ENCODE measurements around the gene CARD10. TPM values are rescaled to one million over a fixed set of nuclear protein-coding genes. Genes with fewer than 3 reads are reported as not detected.
A peak's percentile ranks its signal among the peaks of the same experiment; 100 is the strongest.

The CARD10 gene
- total RNA-seq, 1 experiment from 2014 or later = 17.5 TPM

- Mint-ChIP-seq H3K4me1 (peaks cover 35% of the 10 kb centered on the region), H3K36me3 (no peaks in the 10 kb centered on the region), H3K9me3 (no peaks in the 10 kb centered on the region), H3K27me3 (ENCODE audit: low read depth) (no peaks in the 10 kb centered on the region), H3K4me3 (no peak overlapping the region), H3K27ac (no peak overlapping the region; the same call in 1 of the 2 replicates)
- ATAC-seq (no peak), DNase-seq (ENCODE audit: low spot score) (no peak)
- ChIA-PET CTCF (interaction anchor here (0.9 to 3.1 kb wide), 3 partner anchors 16 to 64 kb away, joined by 3 to 10 read pairs (median 6); partner anchors contain the start of gene MFNG), POLR2A (no interaction called here)
- TF ChIP-seq HMGXB4 (CRISPR knock-in tag; IDR thresholded peaks at IDR 0.05) (no peak), CDX4 (CRISPR knock-in tag; IDR thresholded peaks at IDR 0.05; ENCODE audit: borderline replicate concordance) (no peak), NFYB (CRISPR knock-in tag; conservative IDR thresholded peaks at IDR 0.05; ENCODE audit: low read depth) (no peak)
Measured at GRCh38 chr22:37502342-37503182, 16.7 kb downstream of the CARD10 start.

GRCh38 chr22:37501610-37502341 lies 17.4 kb downstream of the CARD10 start:
- POLR2A ChIA-PET = no interaction called here
- no peak overlapping the region for H3K4me3 Mint-ChIP-seq

GRCh38 chr22:37500745-37501609 lies 18.2 kb downstream of the CARD10 start:
- peaks cover 35% of the 10 kb centered on the region for H3K4me1 Mint-ChIP-seq
- no peak overlapping the region for H3K4me3 Mint-ChIP-seq
- TF ChIP-seq CDX4 (CRISPR knock-in tag; IDR thresholded peaks at IDR 0.05; ENCODE audit: borderline replicate concordance) (no peak), ZNF423 (CRISPR knock-in tag; IDR thresholded peaks at IDR 0.05) (0 out of 2 replicates have a peak, but pooled peaks have one; percentile 15)
- ATAC-seq (no peak), DNase-seq (ENCODE audit: low spot score) (no peak)
- no peaks in the 10 kb centered on the region for H3K27me3 Mint-ChIP-seq (ENCODE audit: low read depth)
- ChIA-PET POLR2A (no interaction called here), CTCF (interaction anchor here (0.6 to 5.0 kb wide), 5 partner anchors 15 to 1108 kb away, joined by 3 to 104 read pairs (median 6); partner anchors contain the start of gene MFNG)
- H3K27ac Mint-ChIP-seq = no peak overlapping the region; the same call in 1 of the 2 replicates
- H3K9me3 Mint-ChIP-seq = no peaks in the 10 kb centered on the region
- no peaks in the 10 kb centered on the region for H3K36me3 Mint-ChIP-seq

More at GRCh38 chr22:37501610-37502341, 17.4 kb downstream of the CARD10 start:
- DNase-seq (ENCODE audit: low spot score) (no peak), ATAC-seq (no peak)
- no peak for TF ChIP-seq NR1H2 (CRISPR knock-in tag; IDR thresholded peaks at IDR 0.05)
- TF ChIP-seq GABPB1 (CRISPR knock-in tag; IDR thresholded peaks at IDR 0.05) = peak; percentile 81
- TF ChIP-seq ZNF425 (CRISPR knock-in tag; conservative IDR thresholded peaks at IDR 0.05) = no peak
- TF ChIP-seq E2F5 (CRISPR knock-in tag; IDR thresholded peaks at IDR 0.05) = no peak
- no peaks in the 10 kb centered on the region for H3K36me3 Mint-ChIP-seq
- no peaks in the 10 kb centered on the region for H3K27me3 Mint-ChIP-seq (ENCODE audit: low read depth)
- CTCF ChIA-PET = interaction anchor here (0.6 to 3.1 kb wide), 4 partner anchors 15 to 1109 kb away, joined by 3 to 10 read pairs (median 5); partner anchors contain the start of gene MFNG
- H3K4me1 Mint-ChIP-seq = peaks cover 35% of the 10 kb centered on the region
- H3K9me3 Mint-ChIP-seq = no peaks in the 10 kb centered on the region
- peak overlapping the region; percentile 14 for H3K27ac Mint-ChIP-seq

Data from WTC11 (cell line).